GM18499 (cell line): Measurements from ENCODE around the gene ERICH6.
"Not testable (repeated sequence)": the region's sequence is repeated elsewhere in the genome, so short reads cannot be mapped to it uniquely, and the experiment has no call there.

Experiments
- ATAC-seq: cut with Tn5 transposase; IDR thresholded peaks from one replicate; pipeline ENCODE4 v1.9.1; 2021; ENCODE audit warnings: moderate number of reproducible peaks; ENCODE audit not compliant: insufficient read depth, unreplicated experiment

The ERICH6 gene

DNA sequence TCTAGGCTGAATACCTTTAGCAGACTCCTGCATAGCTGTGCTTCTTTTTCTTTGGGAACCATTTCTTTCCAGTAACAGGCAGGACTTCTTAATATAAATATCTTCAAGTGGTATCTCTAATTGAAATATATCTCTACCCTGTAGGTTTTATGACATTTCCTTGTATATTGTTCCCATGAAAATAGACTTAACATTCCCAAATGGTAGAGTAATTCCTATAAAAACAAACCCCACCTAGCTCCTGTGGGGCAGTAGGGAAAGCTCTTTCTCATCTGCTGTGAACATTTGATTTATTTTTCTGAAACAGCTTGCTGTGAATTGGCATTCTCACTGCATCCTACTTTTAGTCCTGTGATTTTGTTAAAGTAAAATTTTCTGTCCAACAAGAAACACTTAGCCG, 79.8 kb downstream of the ERICH6 start:
- ATAC-seq = no peak

DNA sequence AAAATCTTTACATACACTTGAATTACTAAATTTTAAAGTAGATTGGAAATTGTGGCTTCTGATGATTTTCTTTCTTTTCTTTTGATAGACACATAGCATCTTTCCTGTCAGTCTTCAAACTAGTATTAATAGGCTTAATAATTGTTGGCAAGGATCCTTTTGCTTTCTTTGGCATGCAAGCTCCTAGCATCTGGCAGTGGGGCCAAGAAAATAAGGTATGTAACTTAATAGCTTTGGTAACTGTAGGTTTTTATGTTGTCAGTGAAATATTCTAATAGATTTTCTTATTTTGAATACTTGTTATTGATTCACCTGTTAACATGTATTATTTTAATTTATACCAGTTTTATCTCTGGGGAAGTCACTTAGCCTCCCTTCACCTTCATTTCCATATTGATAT, 80.8 kb downstream of the ERICH6 start:
- not testable (repeated sequence) for ATAC-seq

DNA sequence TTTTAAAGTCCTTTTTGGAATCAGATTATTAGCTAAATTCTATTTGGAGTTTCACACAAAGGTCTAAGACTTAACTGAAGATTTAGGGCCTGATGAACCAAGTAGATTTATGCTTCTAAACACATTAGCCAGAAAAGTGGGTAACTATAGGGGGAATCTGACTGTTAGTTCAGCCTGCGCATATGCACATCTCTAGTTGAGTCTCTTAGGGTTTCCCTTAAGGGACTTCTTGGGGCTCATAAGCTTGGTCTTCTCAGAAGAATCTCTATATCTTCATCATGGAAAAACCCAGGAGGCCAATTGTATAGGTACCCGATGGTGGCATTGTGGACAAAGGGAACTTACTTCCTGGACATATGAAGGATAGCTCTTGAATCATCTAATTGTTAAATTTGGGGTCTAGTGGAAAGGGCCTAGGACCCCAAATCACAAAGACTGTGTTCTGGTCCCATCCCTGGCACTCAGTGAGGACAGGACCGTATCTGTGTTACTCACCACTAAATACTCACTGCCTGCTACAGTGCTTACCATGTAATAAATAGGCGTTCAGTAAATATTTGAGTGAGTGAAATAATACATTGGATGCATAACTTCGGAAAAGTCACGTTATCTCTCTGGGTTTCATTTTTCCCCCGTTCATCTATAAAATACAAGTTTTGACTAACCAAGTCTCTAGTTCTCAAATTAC, 83.6 kb downstream of the ERICH6 start:
- ATAC-seq = no peak

DNA sequence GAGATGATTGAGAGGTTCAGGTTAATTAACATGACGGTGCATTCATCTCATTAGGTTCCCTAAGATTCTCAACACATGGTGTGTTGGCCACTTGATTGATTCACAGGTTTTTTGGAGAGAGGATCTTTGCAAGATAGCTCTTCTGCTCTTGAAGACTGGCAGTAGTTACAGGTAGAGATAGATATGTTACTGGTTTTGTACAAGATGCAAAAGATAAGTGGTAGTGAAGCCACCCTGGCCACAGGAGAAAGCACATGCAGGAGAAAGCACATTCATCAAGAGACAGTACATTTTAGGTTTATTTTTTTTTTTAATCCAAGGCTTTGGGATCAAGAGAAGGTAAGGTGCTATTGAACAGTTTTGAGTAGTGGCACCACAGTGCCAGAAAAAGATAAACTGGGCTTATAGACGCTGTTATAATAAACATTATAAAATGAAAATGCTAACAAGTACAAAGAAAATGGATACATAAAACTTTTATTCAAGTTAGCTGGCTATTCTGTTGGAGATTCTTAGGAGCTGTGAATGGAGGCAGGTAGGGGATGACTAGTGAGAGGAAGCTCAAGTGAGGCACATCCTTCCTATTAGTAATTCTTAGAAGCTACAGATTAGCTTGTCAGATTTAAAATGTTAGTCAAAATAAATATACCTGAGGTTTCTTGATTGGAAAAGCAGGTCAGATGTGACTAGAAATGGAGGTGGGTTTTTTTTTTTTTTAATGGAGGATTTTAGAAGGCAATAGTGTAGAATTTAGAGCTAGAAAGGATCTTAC, 89.8 kb downstream of the ERICH6 start:
- ATAC-seq = no peak

DNA sequence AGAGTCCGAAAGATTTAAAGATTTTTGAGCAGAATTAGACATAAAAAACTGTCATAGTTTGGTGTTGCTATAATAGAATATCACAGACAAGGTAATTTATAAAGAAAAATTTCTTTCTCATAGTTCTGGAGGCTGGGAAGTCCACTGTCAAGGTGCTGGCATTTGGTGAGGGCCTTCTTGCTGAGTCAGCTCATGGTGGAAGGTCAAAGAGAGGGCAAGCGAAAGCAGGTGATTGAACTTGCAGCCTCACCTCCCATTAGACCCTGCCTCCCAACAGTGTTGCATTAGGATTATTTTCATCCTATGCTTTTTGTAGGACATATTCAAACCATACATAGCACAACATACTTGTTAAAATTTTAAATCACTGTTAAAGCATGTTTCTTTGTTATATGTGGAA, 90.7 kb downstream of the ERICH6 start:
- no peak for ATAC-seq

DNA sequence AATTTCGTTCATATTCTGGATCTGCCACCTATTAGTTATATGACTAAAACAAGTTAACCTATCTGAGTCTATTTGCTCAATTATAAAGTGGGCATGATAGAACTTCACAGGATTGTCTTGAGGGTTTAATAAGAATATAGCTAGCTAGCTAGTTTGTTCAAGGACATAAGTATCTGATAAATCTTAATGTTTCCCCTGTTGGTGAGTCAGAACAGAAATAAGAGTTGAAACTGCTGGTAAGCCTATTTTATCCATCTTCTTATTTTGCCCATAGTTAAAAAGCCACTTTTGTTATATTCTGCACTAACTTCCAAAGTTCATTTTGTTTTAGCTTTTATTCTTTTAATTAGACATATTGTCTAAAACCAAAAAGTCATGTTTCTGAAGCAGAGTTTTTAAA, 91.2 kb downstream of the ERICH6 start:
- no peak for ATAC-seq

DNA sequence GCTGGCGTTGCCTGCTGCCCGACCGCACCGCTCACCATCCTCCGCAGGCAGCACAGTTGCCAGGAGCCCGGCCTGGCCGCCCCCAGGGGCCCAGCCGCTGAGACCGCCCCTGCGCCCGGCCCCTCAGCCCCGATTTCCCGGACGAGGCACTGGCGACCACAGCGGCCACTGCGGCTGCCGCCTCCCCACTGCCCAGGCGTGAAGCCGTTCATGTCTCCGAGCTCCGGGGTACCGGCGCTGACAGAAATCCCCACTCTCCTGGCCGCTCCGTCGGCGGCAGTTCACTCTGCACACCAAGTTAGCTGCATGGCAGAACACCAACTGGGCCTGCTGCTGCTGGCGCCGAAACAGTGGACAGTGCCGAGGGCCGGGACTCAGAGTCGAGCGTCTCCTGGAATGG, 92.1 kb downstream of the ERICH6 start:
- no peak for ATAC-seq

DNA sequence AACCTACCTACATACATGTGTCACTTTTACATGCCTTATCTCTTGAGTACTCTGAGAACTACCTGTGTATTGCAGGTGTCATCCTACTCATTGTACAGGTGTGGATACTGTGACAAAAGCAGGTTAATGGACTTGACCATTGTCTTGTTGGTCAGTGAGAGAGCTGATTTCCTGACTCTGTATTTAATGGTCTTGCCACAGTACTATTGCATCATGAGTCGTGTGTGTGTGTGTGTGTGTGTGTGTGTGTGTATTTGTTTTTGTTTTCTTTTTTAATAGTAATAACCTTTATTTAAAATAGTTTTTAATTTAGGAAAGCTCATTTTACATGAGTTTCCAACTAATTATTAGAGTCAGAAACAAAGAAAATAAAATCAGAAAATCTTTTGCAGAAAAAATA, 92.9 kb downstream of the ERICH6 start:
- no peak for ATAC-seq

DNA sequence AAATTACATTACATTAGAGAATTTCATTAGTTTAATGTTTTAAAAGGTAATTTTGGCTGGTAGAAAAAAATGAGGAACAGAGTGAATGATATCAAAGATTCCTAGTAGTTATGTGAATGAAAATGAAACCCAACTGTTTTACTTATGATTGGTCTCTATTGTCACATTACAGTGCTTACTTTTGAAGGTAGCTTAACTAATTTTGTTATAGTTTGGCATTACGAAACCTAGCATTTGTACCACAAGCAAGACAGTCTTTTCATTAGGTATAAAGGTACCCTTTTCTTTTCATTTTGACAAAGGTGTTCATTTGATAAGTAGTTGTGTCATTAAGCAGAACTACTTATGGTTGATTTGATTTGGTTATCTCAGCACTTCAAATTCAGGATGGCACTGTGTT, 93.7 kb downstream of the ERICH6 start:
- ATAC-seq = no peak
